ENCODE measurements around the gene KRT5. TPM values are rescaled to one million over a fixed set of nuclear protein-coding genes. Genes with fewer than 3 reads are reported as not detected.

KRT5 gene
- polyA plus RNA-seq, 3 donors, result 0.04 TPM; not detected in 2

DNA sequence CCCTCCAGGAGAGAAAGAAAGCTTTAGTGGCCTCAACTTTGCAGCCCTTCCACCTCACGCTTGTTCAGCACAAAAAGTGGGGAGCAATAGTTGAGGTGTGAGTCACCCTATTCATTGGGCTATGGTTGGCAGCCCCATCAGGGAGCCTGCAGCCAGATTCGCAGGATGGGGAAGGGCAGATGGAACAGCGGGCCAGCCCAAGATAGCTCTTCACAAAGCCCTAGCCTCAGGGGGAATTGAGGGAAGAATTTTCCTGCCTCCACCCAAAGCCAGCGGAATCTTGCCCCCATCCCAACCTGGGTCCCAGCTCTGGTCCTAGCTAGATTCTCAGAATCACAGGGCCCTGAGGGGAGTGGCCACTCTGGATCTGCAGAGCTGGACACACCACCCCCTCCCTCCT is 3.6 kb upstream of the KRT5 start:
- no peaks in the 10 kb centered on the region for H3K36me3 ChIP-seq (replicated peaks in 1 of 2; ENCODE audit: control insufficient read depth in 1 of 2, insufficient read depth in 2 of 2, low read length in 2 of 2)
- Mint-ChIP-seq H3K4me1 (no peaks in the 10 kb centered on the region), H3K4me3 (no peak overlapping the region), H3K27ac (no peak overlapping the region), H3K27me3 (ENCODE audit: low read depth in 3 of 3) (peaks cover 1 to 9% (median 4%) of the 10 kb centered on the region in 3 donors), H3K9me3 (no peaks in the 10 kb centered on the region), H3K36me3 (no peaks in the 10 kb centered on the region)
- H2AFZ ChIP-seq (ENCODE audit: insufficient read depth, low read depth, low read length, poor library complexity, severe bottlenecking), result no peak overlapping the region
- H3K27me3 ChIP-seq (ENCODE audit: control insufficient read depth in 2 of 2, insufficient read depth in 2 of 2, low read length in 2 of 2), result no peaks in the 10 kb centered on the region
- intact Hi-C loops (cut with micrococcal nuclease), result no loop called here
- H3K9ac ChIP-seq (ENCODE audit: insufficient read depth, low read length, poor library complexity, severe bottlenecking), result no peak overlapping the region
- no peaks in the 10 kb centered on the region for H3K4me1 ChIP-seq (ENCODE audit: control insufficient read depth in 1 of 2, insufficient read depth in 2 of 2, low read length in 2 of 2)
- no peak overlapping the region for H3K4me2 ChIP-seq (replicated peaks; ENCODE audit: extremely low read depth, low read length, poor library complexity, severe bottlenecking)
- H3K79me2 ChIP-seq (ENCODE audit: insufficient read depth, low read length), result no peaks in the 10 kb centered on the region
- WGBS (ENCODE audit: insufficient coverage), result no CpG with 5 or more reads among the region's 4 CpGs
- no peak overlapping the region for H3K27ac ChIP-seq (ENCODE audit: low read depth in 1 of 2, low read length in 2 of 2)
- H3K9me3 ChIP-seq (replicated peaks in 1 of 2; ENCODE audit: control insufficient read depth in 1 of 2, insufficient read depth in 1 of 2, low read length in 2 of 2), result no peaks in the 10 kb centered on the region
- H4K20me1 ChIP-seq (ENCODE audit: insufficient read depth, low read length), result no peaks in the 10 kb centered on the region
- no peak overlapping the region for H3K4me3 ChIP-seq (replicated peaks in 1 of 3; ENCODE audit: low read depth in 2 of 3, low read length in 3 of 3)
- TF ChIP-seq, protein P1, sequence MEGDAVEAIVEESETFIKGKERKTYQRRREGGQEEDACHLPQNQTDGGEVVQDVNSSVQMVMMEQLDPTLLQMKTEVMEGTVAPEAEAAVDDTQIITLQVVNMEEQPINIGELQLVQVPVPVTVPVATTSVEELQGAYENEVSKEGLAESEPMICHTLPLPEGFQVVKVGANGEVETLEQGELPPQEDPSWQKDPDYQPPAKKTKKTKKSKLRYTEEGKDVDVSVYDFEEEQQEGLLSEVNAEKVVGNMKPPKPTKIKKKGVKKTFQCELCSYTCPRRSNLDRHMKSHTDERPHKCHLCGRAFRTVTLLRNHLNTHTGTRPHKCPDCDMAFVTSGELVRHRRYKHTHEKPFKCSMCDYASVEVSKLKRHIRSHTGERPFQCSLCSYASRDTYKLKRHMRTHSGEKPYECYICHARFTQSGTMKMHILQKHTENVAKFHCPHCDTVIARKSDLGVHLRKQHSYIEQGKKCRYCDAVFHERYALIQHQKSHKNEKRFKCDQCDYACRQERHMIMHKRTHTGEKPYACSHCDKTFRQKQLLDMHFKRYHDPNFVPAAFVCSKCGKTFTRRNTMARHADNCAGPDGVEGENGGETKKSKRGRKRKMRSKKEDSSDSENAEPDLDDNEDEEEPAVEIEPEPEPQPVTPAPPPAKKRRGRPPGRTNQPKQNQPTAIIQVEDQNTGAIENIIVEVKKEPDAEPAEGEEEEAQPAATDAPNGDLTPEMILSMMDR (IDR thresholded peaks at IDR 0.05), result no peak
- no peak for DNase-seq

DNA sequence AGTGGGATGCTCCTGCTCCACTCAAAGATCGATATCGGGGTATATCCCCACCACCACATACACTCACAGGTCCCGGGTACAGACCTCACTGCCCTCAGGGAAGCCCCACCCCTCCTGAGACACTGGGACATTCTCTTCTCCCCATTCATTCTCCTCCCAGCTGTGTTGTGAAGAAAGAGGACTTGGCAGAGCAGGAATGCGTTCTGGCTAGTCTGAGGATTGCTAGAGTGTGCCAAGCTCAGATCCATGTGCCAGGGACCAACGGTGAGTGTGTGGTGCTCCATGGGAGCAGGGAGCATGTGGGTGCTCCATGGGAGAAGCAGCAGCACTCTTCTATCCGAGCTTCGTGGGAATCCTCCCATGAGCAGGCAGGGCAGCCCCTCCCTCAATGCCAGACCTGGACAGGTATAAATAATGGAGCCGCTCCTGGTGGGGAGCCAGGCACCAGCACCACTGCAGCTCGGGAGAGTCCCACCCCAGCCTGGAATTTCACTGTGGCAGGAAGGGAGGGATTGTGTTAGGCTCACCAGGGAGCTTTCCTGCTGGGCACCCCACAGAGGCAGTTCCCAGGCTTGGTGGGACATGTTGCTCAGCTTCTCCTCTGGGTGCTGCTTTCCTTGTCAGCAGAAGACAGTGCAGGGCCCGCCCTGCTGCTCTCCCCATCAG is 2.3 kb upstream of the KRT5 start:
- Mint-ChIP-seq H3K4me1 (no peaks in the 10 kb centered on the region), H3K9me3 (no peaks in the 10 kb centered on the region), H3K27ac (no peak overlapping the region), H3K27me3 (ENCODE audit: low read depth in 3 of 3) (peaks cover 3 to 9% (median 5%) of the 10 kb centered on the region in 3 donors), H3K36me3 (no peaks in the 10 kb centered on the region), H3K4me3 (no peak overlapping the region)
- H3K4me3 ChIP-seq (replicated peaks in 1 of 3; ENCODE audit: low read depth in 2 of 3, low read length in 3 of 3), result no peak overlapping the region
- no peak overlapping the region for H3K9ac ChIP-seq (ENCODE audit: insufficient read depth, low read length, poor library complexity, severe bottlenecking)
- H2AFZ ChIP-seq (ENCODE audit: insufficient read depth, low read depth, low read length, poor library complexity, severe bottlenecking), result no peak overlapping the region
- no peaks in the 10 kb centered on the region for H3K36me3 ChIP-seq (replicated peaks in 1 of 2; ENCODE audit: control insufficient read depth in 1 of 2, insufficient read depth in 2 of 2, low read length in 2 of 2)
- intact Hi-C loops (cut with micrococcal nuclease), result no loop called here
- TF ChIP-seq, protein P1 (IDR thresholded peaks at IDR 0.05), result no peak
- H3K4me1 ChIP-seq (ENCODE audit: control insufficient read depth in 1 of 2, insufficient read depth in 2 of 2, low read length in 2 of 2), result no peaks in the 10 kb centered on the region
- H3K4me2 ChIP-seq (replicated peaks; ENCODE audit: extremely low read depth, low read length, poor library complexity, severe bottlenecking), result no peak overlapping the region
- H3K79me2 ChIP-seq (ENCODE audit: insufficient read depth, low read length), result no peaks in the 10 kb centered on the region
- no peak overlapping the region for H3K27ac ChIP-seq (ENCODE audit: low read depth in 1 of 2, low read length in 2 of 2)
- no peaks in the 10 kb centered on the region for H3K27me3 ChIP-seq (ENCODE audit: control insufficient read depth in 2 of 2, insufficient read depth in 2 of 2, low read length in 2 of 2)
- no peak for DNase-seq
- no peaks in the 10 kb centered on the region for H4K20me1 ChIP-seq (ENCODE audit: insufficient read depth, low read length)
- no peaks in the 10 kb centered on the region for H3K9me3 ChIP-seq (replicated peaks in 1 of 2; ENCODE audit: control insufficient read depth in 1 of 2, insufficient read depth in 1 of 2, low read length in 2 of 2)
- WGBS (ENCODE audit: insufficient coverage), result 91% methylated on average over 8 of the region's 10 CpGs

All from CD14-positive monocyte (primary cell).